SK-N-SH treated with all-trans-retinoic acid at 6 μM for 48 hours (cell line): Measurements from ENCODE around the gene KRT7.

Experiments
- ATAC-seq: fragments of 200-7000 bp; cut with Tn5 transposase; 3 replicates; pipeline ENCODE4 v1.9.1; 2020; ENCODE audit warnings: mild to moderate bottlenecking, moderate library complexity
- ARNTL ChIP-seq: fragments of 450-650 bp; formaldehyde crosslinking; IDR thresholded peaks from 2 replicates; pipeline ENCODE4 v1.5.0; 2020; ENCODE audit warnings: low read depth, mild to moderate bottlenecking, moderate library complexity, borderline replicate concordance
- BACH2 ChIP-seq: fragments of 250-450 bp; sonication (Bioruptor Pico); IDR thresholded peaks from 2 replicates; pipeline ENCODE4 v1.9.0; 2021; ENCODE audit warnings: mild to moderate bottlenecking, borderline replicate concordance
- CSDC2 ChIP-seq: fragments of 250-450 bp; sonication (Bioruptor Pico); IDR thresholded peaks from 2 replicates; pipeline ENCODE4 v1.5.0; 2020; ENCODE audit warnings: mild to moderate bottlenecking, moderate library complexity
- ESRRG ChIP-seq: fragments of 250-450 bp; sonication (Bioruptor Pico); IDR thresholded peaks from 2 replicates; pipeline ENCODE4 v1.6.1; 2021; ENCODE audit warnings: mild to moderate bottlenecking
- GLIS3 ChIP-seq: fragments of 250-450 bp; sonication (Bioruptor Pico); IDR thresholded peaks from 2 replicates; pipeline ENCODE4 v1.5.0; 2020; ENCODE audit warnings: mild to moderate bottlenecking, moderate library complexity
- ISL1 ChIP-seq: fragments of 250-450 bp; sonication (Bioruptor Pico); IDR thresholded peaks from 2 replicates; pipeline ENCODE4 v2.1.2; 2022; ENCODE audit warnings: mild to moderate bottlenecking, moderate library complexity
- OSR1 ChIP-seq: fragments of 250-450 bp; sonication (Bioruptor Pico); IDR thresholded peaks from 2 replicates; pipeline ENCODE4 v1.8.0; 2022; ENCODE audit warnings: moderate library complexity, mild to moderate bottlenecking, inconsistent platforms
- POU6F1 ChIP-seq: fragments of 250-450 bp; sonication (Bioruptor Pico); IDR thresholded peaks from 2 replicates; pipeline ENCODE4 v1.8.0; 2021; ENCODE audit warnings: low read depth, mild to moderate bottlenecking, moderate library complexity, borderline replicate concordance
- PPARA ChIP-seq: fragments of 250-450 bp; sonication (Bioruptor Pico); IDR thresholded peaks from 2 replicates; pipeline ENCODE4 v1.5.0; 2020; ENCODE audit warnings: mild to moderate bottlenecking, borderline replicate concordance
- RARB ChIP-seq: fragments of 250-450 bp; sonication (Bioruptor Pico); IDR thresholded peaks from 2 replicates; pipeline ENCODE4 v1.8.0; 2021; ENCODE audit warnings: mild to moderate bottlenecking, moderate library complexity
- SNAI2 ChIP-seq: fragments of 250-450 bp; sonication (Bioruptor Pico); IDR thresholded peaks from 2 replicates; pipeline ENCODE4 v1.5.0; 2020; ENCODE audit warnings: mild to moderate bottlenecking, moderate library complexity
- TCF4 ChIP-seq: fragments of 250-450 bp; sonication (Bioruptor Pico); IDR thresholded peaks from 2 replicates; pipeline ENCODE4 v1.8.0; 2021; ENCODE audit warnings: mild to moderate bottlenecking, moderate library complexity, borderline replicate concordance
- TOX ChIP-seq: fragments of 250-450 bp; sonication (Bioruptor Pico); IDR thresholded peaks from 2 replicates; pipeline ENCODE4 v1.8.0; 2021; ENCODE audit warnings: mild to moderate bottlenecking, moderate library complexity, borderline replicate concordance
- ZC3H10 ChIP-seq: fragments of 250-450 bp; sonication (Bioruptor Pico); IDR thresholded peaks from 2 replicates; pipeline ENCODE4 v1.5.1; 2021; ENCODE audit warnings: mild to moderate bottlenecking, moderate library complexity
- ZFP3 ChIP-seq: fragments of 250-450 bp; sonication (Bioruptor Pico); IDR thresholded peaks from 2 replicates; pipeline ENCODE4 v1.5.0; 2020; ENCODE audit warnings: mild to moderate bottlenecking, moderate library complexity
- ZFP30 ChIP-seq: fragments of 450-650 bp; formaldehyde crosslinking; IDR thresholded peaks from 2 replicates; pipeline ENCODE4 v1.5.0; 2022; ENCODE audit warnings: mild to moderate bottlenecking, moderate library complexity
- ZNF565 ChIP-seq: fragments of 450-650 bp; formaldehyde crosslinking; conservative IDR thresholded peaks from 2 replicates; pipeline ENCODE4 v1.5.0; 2020; ENCODE audit warnings: low read depth, mild to moderate bottlenecking, moderate library complexity
- ZNF70 ChIP-seq: fragments of 450-650 bp; formaldehyde crosslinking; IDR thresholded peaks from 2 replicates; pipeline ENCODE4 v1.5.0; 2020; ENCODE audit warnings: mild to moderate bottlenecking, moderate library complexity
- ZNF8 ChIP-seq: fragments of 450-650 bp; formaldehyde crosslinking; IDR thresholded peaks from 2 replicates; pipeline ENCODE4 v1.5.0; 2020; ENCODE audit warnings: mild to moderate bottlenecking, moderate library complexity
- TF ChIP-seq, protein P1 (sequence below): fragments of 250-450 bp; sonication (Bioruptor Pico); IDR thresholded peaks from 2 replicates; pipeline ENCODE4 v1.8.0; 2020; ENCODE audit warnings: mild to moderate bottlenecking, moderate library complexity, borderline replicate concordance
- TF ChIP-seq, protein P2 (sequence below): fragments of 250-450 bp; sonication (Bioruptor Pico); IDR thresholded peaks from 2 replicates; pipeline ENCODE4 v1.5.1; 2020; ENCODE audit warnings: low read depth, mild to moderate bottlenecking, moderate library complexity
- TF ChIP-seq, protein P3 (sequence below): fragments of 250-450 bp; sonication (Bioruptor Pico); IDR thresholded peaks from 2 replicates; pipeline ENCODE4 v1.5.1; 2021; ENCODE audit warnings: mild to moderate bottlenecking, moderate library complexity

The KRT7 gene

GRCh38 chr12:52267699-52268098 lies 34.7 kb downstream of the KRT7 start:
- ATAC-seq = no peak
- TF ChIP-seq ZNF70 (CRISPR knock-in tag) (no peak), ISL1 (no peak), ZFP3 (CRISPR knock-in tag) (no peak), ZNF8 (no peak)
- TF ChIP-seq, protein P1, sequence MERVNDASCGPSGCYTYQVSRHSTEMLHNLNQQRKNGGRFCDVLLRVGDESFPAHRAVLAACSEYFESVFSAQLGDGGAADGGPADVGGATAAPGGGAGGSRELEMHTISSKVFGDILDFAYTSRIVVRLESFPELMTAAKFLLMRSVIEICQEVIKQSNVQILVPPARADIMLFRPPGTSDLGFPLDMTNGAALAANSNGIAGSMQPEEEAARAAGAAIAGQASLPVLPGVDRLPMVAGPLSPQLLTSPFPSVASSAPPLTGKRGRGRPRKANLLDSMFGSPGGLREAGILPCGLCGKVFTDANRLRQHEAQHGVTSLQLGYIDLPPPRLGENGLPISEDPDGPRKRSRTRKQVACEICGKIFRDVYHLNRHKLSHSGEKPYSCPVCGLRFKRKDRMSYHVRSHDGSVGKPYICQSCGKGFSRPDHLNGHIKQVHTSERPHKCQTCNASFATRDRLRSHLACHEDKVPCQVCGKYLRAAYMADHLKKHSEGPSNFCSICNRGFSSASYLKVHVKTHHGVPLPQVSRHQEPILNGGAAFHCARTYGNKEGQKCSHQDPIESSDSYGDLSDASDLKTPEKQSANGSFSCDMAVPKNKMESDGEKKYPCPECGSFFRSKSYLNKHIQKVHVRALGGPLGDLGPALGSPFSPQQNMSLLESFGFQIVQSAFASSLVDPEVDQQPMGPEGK = no peak

DNA sequence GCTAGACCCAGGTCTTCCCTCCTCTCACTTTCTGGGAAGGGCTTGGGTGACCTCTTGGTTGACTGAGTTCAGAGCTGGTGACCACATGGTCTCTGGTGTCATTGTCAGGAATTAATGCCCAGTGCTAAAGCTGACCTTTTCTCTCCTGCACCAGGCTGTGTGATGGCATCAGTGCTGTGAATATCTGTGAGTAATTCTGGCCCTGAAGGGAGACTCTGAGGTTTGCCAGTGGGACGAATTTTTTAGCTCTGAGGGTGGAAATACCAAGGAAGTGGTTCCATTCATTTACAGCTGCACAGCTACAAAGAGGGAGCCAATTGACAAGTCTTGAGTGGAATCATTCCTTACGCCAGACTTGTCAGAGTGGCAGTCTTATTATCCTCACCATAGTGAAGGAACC lies 35.2 kb downstream of the KRT7 start:
- ATAC-seq = no peak
- TF ChIP-seq, protein P2, sequence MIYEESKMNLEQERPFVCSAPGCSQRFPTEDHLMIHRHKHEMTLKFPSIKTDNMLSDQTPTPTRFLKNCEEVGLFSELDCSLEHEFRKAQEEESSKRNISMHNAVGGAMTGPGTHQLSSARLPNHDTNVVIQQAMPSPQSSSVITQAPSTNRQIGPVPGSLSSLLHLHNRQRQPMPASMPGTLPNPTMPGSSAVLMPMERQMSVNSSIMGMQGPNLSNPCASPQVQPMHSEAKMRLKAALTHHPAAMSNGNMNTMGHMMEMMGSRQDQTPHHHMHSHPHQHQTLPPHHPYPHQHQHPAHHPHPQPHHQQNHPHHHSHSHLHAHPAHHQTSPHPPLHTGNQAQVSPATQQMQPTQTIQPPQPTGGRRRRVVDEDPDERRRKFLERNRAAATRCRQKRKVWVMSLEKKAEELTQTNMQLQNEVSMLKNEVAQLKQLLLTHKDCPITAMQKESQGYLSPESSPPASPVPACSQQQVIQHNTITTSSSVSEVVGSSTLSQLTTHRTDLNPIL = no peak
- TF ChIP-seq, protein P1 = no peak
- no peak for TF ChIP-seq GLIS3
- no peak for TF ChIP-seq POU6F1
- TF ChIP-seq RARB (CRISPR knock-in tag) = no peak
- no peak for TF ChIP-seq CSDC2 (CRISPR knock-in tag)
- TF ChIP-seq, protein P3, sequence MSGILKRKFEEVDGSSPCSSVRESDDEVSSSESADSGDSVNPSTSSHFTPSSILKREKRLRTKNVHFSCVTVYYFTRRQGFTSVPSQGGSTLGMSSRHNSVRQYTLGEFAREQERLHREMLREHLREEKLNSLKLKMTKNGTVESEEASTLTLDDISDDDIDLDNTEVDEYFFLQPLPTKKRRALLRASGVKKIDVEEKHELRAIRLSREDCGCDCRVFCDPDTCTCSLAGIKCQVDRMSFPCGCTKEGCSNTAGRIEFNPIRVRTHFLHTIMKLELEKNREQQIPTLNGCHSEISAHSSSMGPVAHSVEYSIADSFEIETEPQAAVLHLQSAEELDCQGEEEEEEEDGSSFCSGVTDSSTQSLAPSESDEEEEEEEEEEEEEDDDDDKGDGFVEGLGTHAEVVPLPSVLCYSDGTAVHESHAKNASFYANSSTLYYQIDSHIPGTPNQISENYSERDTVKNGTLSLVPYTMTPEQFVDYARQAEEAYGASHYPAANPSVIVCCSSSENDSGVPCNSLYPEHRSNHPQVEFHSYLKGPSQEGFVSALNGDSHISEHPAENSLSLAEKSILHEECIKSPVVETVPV = no peak
- TF ChIP-seq TOX = no peak

DNA sequence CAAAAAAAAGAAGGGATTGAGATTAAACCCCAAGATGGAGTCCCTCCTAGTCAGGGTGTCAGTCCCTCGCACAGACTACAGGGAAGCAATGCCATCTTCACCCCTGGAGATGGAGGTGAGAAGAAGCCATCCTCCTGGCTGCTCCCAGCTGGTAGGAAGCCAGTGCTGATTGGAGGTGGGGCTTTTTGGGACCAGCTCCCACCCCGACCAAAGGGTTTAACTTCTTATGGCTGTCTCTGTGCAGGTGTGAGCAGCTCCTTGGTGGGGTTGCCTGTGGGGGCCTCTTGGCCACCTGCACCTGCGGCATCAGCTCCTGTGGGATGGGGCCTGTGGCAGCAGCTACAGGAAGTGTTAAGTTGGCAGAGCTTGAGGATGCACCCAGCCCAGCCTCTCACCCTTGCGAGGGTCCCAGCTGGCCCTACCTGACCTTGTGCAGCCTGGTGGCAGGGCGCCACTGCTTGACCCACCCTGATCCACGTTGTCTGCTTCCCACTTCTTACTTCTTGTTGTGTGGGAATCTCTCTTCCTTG lies 37.6 kb downstream of the KRT7 start:
- TF ChIP-seq ARNTL (CRISPR knock-in tag) (no peak), TOX (no peak)
- no peak for ATAC-seq

DNA sequence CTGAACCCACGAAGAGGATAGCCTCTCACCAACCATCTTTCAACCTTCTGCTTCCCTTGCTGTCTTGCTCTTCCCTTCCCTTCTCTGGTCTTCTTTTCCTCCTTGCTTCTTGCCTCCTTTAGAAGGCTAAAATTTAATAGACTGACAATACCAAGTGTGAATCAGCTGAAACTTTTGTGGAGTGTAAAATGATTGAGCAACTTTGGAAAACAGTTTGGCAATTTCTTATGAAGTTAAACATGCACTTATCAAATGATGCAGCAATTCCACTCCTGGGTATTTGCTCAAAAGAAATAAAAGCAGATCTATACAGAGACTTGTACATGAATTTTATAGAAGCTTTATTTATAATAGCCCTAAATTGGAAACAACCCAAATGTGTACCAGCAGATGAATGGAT lies 38.1 kb downstream of the KRT7 start:
- ATAC-seq = no peak
- TF ChIP-seq ZFP3 (CRISPR knock-in tag) (no peak), POU6F1 (no peak), ESRRG (CRISPR knock-in tag) (no peak), RARB (CRISPR knock-in tag) (no peak), ZC3H10 (CRISPR knock-in tag) (no peak), ZNF565 (CRISPR knock-in tag) (no peak), CSDC2 (CRISPR knock-in tag) (no peak), ZFP30 (CRISPR knock-in tag) (no peak), OSR1 (CRISPR knock-in tag) (no peak), ARNTL (CRISPR knock-in tag) (no peak), ZNF8 (no peak), BACH2 (no peak), TCF4 (CRISPR knock-in tag) (no peak), SNAI2 (CRISPR knock-in tag) (no peak), PPARA (CRISPR knock-in tag) (no peak)
- TF ChIP-seq, protein P1 = no peak
- TF ChIP-seq, protein P2 = no peak
- TF ChIP-seq, protein P3 = no peak
